22Rv1 (cell line): Measurements from ENCODE around the gene TMC3.

Source experiments
- H3K27ac ChIP-seq: fragments of 450-650 bp; 2 replicates; pipeline ENCODE4 v1.5.1; 2017
- ZFX ChIP-seq: fragments of 450-650 bp; IDR thresholded peaks from 2 replicates; pipeline ENCODE4 v1.6.1; 2017; ENCODE audit warnings: antibody characterized with exemption, borderline replicate concordance
- TF ChIP-seq, protein P1 (sequence below): fragments of 450-650 bp; IDR thresholded peaks from 2 replicates; pipeline ENCODE4 v1.5.1; 2017; ENCODE audit warnings: mild to moderate bottlenecking

Gene TMC3

DNA sequence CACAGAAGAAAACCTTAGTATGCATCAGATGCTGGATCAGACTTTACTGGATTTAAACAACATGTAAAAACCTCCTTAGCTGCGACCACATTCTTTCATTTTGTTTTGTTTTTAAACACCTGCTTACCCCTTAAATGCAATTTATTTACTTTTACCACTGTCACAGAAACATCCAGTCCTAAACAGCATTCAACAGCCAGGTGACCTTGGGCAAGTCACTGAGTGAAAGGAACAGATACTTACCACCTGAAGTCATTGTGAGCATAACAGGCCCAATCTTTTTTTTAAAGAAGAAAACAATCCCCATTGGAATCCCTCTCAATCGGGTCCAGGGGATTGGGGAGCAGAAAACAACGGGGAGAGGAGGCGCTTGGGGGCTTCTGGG lies 50.5 kb downstream of the TMC3 start:
- H3K27ac ChIP-seq: peak overlapping the region; percentile 14; the same call in 1 of the 2 replicates
- TF ChIP-seq, protein P1, sequence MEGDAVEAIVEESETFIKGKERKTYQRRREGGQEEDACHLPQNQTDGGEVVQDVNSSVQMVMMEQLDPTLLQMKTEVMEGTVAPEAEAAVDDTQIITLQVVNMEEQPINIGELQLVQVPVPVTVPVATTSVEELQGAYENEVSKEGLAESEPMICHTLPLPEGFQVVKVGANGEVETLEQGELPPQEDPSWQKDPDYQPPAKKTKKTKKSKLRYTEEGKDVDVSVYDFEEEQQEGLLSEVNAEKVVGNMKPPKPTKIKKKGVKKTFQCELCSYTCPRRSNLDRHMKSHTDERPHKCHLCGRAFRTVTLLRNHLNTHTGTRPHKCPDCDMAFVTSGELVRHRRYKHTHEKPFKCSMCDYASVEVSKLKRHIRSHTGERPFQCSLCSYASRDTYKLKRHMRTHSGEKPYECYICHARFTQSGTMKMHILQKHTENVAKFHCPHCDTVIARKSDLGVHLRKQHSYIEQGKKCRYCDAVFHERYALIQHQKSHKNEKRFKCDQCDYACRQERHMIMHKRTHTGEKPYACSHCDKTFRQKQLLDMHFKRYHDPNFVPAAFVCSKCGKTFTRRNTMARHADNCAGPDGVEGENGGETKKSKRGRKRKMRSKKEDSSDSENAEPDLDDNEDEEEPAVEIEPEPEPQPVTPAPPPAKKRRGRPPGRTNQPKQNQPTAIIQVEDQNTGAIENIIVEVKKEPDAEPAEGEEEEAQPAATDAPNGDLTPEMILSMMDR: no peak
- no peak for TF ChIP-seq ZFX

DNA sequence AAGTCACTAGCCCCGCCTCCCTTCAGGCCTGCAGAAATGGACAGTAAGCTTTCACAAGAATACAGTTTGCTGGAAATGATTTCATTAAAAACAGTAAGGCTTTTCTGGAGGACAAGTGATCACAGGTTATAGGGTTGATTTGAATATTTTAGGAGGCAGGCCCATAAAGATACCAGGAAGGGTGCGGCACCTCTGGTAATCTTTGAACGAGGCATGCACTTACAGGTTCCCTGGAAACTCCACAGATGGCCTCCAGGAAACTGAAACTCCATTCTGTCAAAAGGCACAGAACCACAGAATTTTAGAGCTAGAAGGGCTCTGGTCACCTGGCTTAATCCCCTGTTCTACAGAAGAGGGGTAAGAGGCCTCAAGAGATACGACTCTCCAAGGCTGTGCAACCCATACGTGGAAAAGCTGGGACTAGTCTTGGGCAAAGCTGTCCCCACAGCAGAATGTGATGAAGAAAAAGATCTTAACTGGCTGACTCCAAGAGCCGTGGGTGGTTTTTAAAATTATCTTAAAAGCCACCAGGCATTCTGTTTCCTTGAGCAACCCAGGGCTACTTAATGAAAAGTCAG lies 51.2 kb downstream of the TMC3 start:
- no peak overlapping the region for H3K27ac ChIP-seq
- no peak for TF ChIP-seq ZFX
- TF ChIP-seq, protein P1: no peak

DNA sequence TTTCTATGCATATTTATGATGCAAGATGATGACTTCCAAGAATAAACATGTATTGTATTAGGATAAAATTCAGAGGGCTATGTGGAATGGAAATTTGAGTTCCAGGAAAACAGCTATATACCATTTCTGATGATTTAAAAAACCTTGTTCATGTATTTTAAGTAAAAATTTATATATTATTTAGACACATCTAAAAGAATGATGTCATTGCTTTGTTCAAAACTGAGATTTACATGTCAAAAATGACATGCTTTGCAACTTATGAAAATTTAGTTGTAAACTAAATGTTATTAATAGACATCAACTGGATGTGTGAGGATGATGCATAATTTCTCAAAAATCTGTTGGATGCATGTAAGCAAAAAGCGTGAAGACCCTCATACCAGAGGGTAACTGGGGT lies 52.3 kb downstream of the TMC3 start:
- no peak overlapping the region for H3K27ac ChIP-seq
- TF ChIP-seq, protein P1: no peak
- no peak for TF ChIP-seq ZFX

DNA sequence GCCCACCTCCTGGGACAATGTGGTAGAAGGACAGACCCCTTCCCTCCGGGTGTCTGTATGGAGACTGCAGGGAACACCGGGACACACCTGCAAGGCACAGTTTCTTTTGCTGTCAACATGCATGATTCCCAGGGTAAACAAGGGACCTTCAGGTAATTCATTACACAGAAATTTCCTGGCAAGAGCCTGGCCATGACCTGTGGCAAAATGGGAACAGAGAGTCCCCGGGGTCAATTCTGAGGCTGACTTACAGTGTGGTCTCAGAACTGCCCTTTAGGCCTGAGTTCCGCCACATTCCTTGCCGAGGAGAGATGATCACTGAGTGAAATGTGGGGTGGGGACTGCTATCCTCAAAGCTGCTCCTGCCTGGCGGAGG lies 56.4 kb downstream of the TMC3 start:
- TF ChIP-seq, protein P1: no peak
- TF ChIP-seq ZFX: no peak
- H3K27ac ChIP-seq: no peak overlapping the region

DNA sequence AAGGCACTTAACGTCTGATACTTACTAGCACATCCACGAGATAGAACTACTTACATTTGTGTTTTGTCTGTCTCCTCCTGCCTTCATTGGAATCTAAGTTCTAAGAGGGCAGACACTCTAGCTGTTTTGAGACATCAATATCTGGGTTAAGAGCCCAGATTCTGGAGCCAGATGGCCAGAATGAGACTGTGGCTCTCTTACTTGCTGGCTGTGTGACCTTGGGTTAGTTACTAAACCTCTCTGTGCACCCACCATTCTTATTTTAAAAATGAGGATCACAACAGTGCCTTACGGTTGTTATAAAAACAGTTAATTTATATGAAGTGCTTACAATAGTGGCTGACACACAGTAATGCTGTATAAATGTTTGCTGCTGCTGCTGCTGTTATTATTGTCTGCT lies 57.7 kb downstream of the TMC3 start:
- TF ChIP-seq ZFX: no peak
- TF ChIP-seq, protein P1: no peak
- no peak overlapping the region for H3K27ac ChIP-seq

DNA sequence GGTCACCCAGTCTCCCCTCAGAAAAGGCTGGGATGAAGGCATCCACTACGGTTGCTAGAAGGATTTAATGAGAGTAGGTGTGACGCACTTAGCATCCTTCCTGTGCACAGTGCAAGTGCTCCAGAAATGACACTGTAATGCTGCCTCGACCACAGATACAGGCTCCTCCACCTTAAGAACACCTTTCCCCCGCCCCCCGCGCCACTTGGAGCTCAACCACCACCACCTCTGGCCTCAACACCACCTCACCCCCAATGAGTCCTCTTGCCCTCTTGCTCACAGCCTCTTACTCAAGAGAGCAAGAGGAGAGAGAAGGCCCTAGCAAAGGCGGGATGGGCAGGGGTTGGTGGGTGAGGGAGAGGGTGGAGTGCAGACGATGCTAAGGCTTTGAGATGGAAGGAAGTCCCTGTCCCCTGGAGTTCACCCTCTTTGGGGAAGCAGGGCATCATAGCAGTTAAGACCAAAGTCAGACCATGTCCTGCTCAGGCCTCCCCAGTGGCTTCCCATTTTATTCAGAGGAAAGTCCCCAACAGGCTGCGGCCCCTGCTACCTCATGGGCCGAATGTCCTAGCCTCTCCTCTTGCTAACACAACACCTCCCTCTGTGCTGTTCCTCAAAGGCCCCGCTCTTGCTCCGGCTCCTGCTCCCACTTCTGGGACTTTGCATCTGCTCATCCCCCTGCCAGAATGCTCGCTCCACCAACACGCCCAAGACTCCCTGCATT lies 58.4 kb downstream of the TMC3 start:
- no peak overlapping the region for H3K27ac ChIP-seq
- no peak for TF ChIP-seq ZFX
- TF ChIP-seq, protein P1: no peak

DNA sequence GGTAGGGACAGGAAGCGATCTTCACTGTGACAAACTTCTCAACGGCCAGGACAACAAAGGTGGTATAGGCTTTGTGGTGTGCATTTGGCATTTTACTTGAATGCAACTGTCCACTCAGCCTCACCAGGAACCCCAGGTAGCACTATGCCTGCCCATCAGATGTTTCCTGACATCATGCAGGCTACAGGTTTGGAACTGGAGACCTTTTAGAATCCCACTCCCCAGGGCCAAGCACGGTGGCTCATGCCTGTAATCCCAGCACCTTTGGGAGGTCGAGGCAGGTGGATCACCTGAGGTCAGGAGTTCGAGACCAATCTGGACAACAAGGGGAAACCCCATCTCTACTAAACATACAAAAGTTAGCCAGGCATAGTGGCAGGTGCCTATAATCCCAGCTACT lies 59.6 kb downstream of the TMC3 start:
- TF ChIP-seq, protein P1: no peak
- no peak for TF ChIP-seq ZFX

More for the DNA sequence above, 59.6 kb downstream of the TMC3 start:
- H3K27ac ChIP-seq: no peak overlapping the region
